Neural cell (in vitro differentiated cells): ENCODE data around the gene PRKAG3. TPM values are rescaled to one million over a fixed set of nuclear protein-coding genes. Genes with fewer than 3 reads are reported as not detected.

Source experiments
- H2AFZ ChIP-seq: fragments of 200-600, 300-800 bp; sonication (generic), shearing (Covaris generic); 2 replicates; pipeline ENCODE4 v1.6.0; 2014; ENCODE audit warnings: low read depth, mild to moderate bottlenecking, antibody characterized with exemption, low read length, moderate library complexity
- H3F3A ChIP-seq: fragments of 200-600 bp; shearing (Covaris generic); 2 replicates; pipeline ENCODE4 v1.6.1; 2016; ENCODE audit warnings: mild to moderate bottlenecking, moderate library complexity, mixed read lengths, antibody characterized with exemption, low read length; ENCODE audit not compliant: insufficient read depth, poor library complexity, severe bottlenecking
- H3K27ac ChIP-seq: fragments of 200-600, 300-800 bp; sonication (generic), shearing (Covaris generic); 2 replicates; pipeline ENCODE4 v1.5.1; 2014; ENCODE audit warnings: mild to moderate bottlenecking, low read length, moderate library complexity
- H3K27me3 ChIP-seq: fragments of 300-800, 200-600 bp; sonication (generic), shearing (Covaris generic); 2 replicates; pipeline ENCODE4 v1.6.0; 2014; ENCODE audit warnings: mild to moderate bottlenecking, low read depth, low read length, moderate library complexity; ENCODE audit not compliant: insufficient read depth
- H3K36me3 ChIP-seq: fragments of 300-800, 200-600 bp; sonication (generic), shearing (Covaris generic); 2 replicates; pipeline ENCODE4 v1.5.1; 2014; ENCODE audit warnings: mild to moderate bottlenecking, antibody characterized with exemption, low read length, moderate library complexity; ENCODE audit not compliant: insufficient read depth
- H3K4me2 ChIP-seq: fragments of 300-800, 200-600 bp; sonication (generic), shearing (Covaris generic); 2 replicates; pipeline ENCODE4 v1.6.0; 2014; ENCODE audit warnings: mild to moderate bottlenecking, low read length
- H3K4me3 ChIP-seq: fragments of 300-800, 200-600 bp; sonication (generic), shearing (Covaris generic); 2 replicates; pipeline ENCODE4 v1.5.1; 2014; ENCODE audit warnings: mild to moderate bottlenecking, low read length, moderate library complexity
- H3K79me2 ChIP-seq: fragments of 200-600 bp; shearing (Covaris generic); replicated peaks from 2 replicates; pipeline ENCODE4 v1.6.0; 2014; ENCODE audit warnings: mild to moderate bottlenecking, low read length, moderate library complexity; ENCODE audit not compliant: insufficient read depth
- H3K9ac ChIP-seq: fragments of 300-800, 200-600 bp; sonication (generic), shearing (Covaris generic); 2 replicates; pipeline ENCODE4 v1.6.1; 2016; ENCODE audit warnings: mild to moderate bottlenecking, low read length, mixed read lengths
- H3K9me2 ChIP-seq: fragments of 200-600 bp; shearing (Covaris generic); 2 replicates; pipeline ENCODE4 v1.6.1; 2016; ENCODE audit warnings: mild to moderate bottlenecking, low read length, mixed read lengths; ENCODE audit not compliant: insufficient read depth
- H3K9me3 ChIP-seq: fragments of 200-600, 300-800 bp; sonication (generic), shearing (Covaris generic); 2 replicates; pipeline ENCODE4 v1.6.1; 2016; ENCODE audit warnings: mild to moderate bottlenecking, mixed run types, low read length, moderate library complexity, mixed read lengths
- H4K20me1 ChIP-seq: fragments of 200-600 bp; shearing (Covaris generic); 2 replicates; pipeline ENCODE4 v1.6.1; 2016; ENCODE audit warnings: mild to moderate bottlenecking, mixed run types; ENCODE audit not compliant: insufficient read depth
- CTCF ChIP-seq: fragments of 450-650 bp; IDR thresholded peaks from 2 replicates; pipeline ENCODE4 v1.5.1; 2014; ENCODE audit warnings: antibody characterized with exemption, mild to moderate bottlenecking, moderate library complexity; ENCODE audit not compliant: poor library complexity, severe bottlenecking
- EP300 ChIP-seq: fragments of 450-650 bp; conservative IDR thresholded peaks from 2 replicates; pipeline ENCODE4 v1.6.1; 2014; ENCODE audit warnings: antibody characterized with exemption, mild to moderate bottlenecking, moderate library complexity; ENCODE audit not compliant: poor library complexity, severe bottlenecking
- EZH2 ChIP-seq: fragments of 200-600, 300-800 bp; shearing (Covaris generic), sonication (generic); IDR thresholded peaks from 2 replicates; pipeline ENCODE4 v1.6.1; 2014; ENCODE audit warnings: antibody characterized with exemption, low read length, borderline replicate concordance, mild to moderate bottlenecking; ENCODE audit not compliant: insufficient read depth, poor library complexity, severe bottlenecking
- MXI1 ChIP-seq: fragments of 450-650 bp; conservative IDR thresholded peaks from 2 replicates; pipeline ENCODE4 v1.6.1; 2014; ENCODE audit warnings: antibody characterized with exemption, mild to moderate bottlenecking; ENCODE audit not compliant: poor library complexity, severe bottlenecking
- POLR2AphosphoS5 ChIP-seq: IDR thresholded peaks from 2 replicates; pipeline ENCODE4 v1.6.1; 2012
- RAD21 ChIP-seq: fragments of 450-650 bp; conservative IDR thresholded peaks from 2 replicates; pipeline ENCODE4 v1.6.1; 2014; ENCODE audit warnings: antibody characterized with exemption, mild to moderate bottlenecking, moderate library complexity
- REST ChIP-seq: IDR thresholded peaks from 2 replicates; pipeline ENCODE4 v1.6.1; 2012; ENCODE audit warnings: borderline replicate concordance
- SMC3 ChIP-seq: fragments of 450-650 bp; conservative IDR thresholded peaks from 2 replicates; pipeline ENCODE4 v1.6.1; 2014; ENCODE audit warnings: antibody characterized with exemption, mild to moderate bottlenecking, moderate library complexity; ENCODE audit not compliant: poor library complexity
- TAF1 ChIP-seq: IDR thresholded peaks from 2 replicates; pipeline ENCODE4 v1.6.1; 2012; ENCODE audit warnings: low read depth
- polyA plus RNA-seq: library from polyadenylated mRNA; depleted of rRNA; stranded (reverse); fragments of >200 nt; gene quantifications from 2 replicates; pipeline ENCODE4 v1.2.3, GENCODE V29; 2014

Gene PRKAG3
- polyA plus RNA-seq, 1 donor from 2014 or later = not detected

GRCh38 chr2:218781691-218782527 lies 49.7 kb downstream of the PRKAG3 start, which contains the start of gene CYP27A1:
Gene CYP27A1, plus strand, starts transcription at chr2:218782147. Its CDS starts 36 bp downstream, at chr2:218782183.
- no peaks in the 10 kb centered on the region for H4K20me1 ChIP-seq
- H3K9ac ChIP-seq = no peak within 1 kb of the TSS
- peaks cover 25% of the 10 kb centered on the region for H3K27me3 ChIP-seq
- H3K9me3 ChIP-seq = no peaks in the 10 kb centered on the region
- H3K79me2 ChIP-seq = no peaks in the 10 kb centered on the region
- no peak within 1 kb of the TSS for H2AFZ ChIP-seq
- no peaks in the 10 kb centered on the region for H3K36me3 ChIP-seq
- no peaks in the 10 kb centered on the region for H3K9me2 ChIP-seq
- H3K27ac ChIP-seq = no peak within 1 kb of the TSS
- TF ChIP-seq RAD21 (no peak), SMC3 (no peak), REST (no peak), TAF1 (no peak), EP300 (no peak), POLR2AphosphoS5 (no peak), EZH2 (no peak), CTCF (no peak), MXI1 (no peak)
- no peaks in the 10 kb centered on the region for H3F3A ChIP-seq
- no peak within 1 kb of the TSS for H3K4me2 ChIP-seq
- peak within 1 kb of the TSS; percentile 49 for H3K4me3 ChIP-seq

GRCh38 chr2:218780851-218781690 lies 50.5 kb downstream of the PRKAG3 start:
- H3K79me2 ChIP-seq = no peaks in the 10 kb centered on the region
- no peak overlapping the region for H3K27ac ChIP-seq

More at GRCh38 chr2:218780851-218781690, 50.5 kb downstream of the PRKAG3 start:
- H3K9ac ChIP-seq = no peak overlapping the region
- H3K36me3 ChIP-seq = no peaks in the 10 kb centered on the region
- no peaks in the 10 kb centered on the region for H3F3A ChIP-seq
- TF ChIP-seq EP300 (no peak), REST (no peak), SMC3 (no peak), TAF1 (no peak), EZH2 (no peak), POLR2AphosphoS5 (no peak), RAD21 (no peak), CTCF (no peak), MXI1 (no peak)
- H3K4me2 ChIP-seq = no peak overlapping the region
- no peaks in the 10 kb centered on the region for H4K20me1 ChIP-seq
- peak overlapping the region; percentile 49 for H3K4me3 ChIP-seq
- no peak overlapping the region for H2AFZ ChIP-seq
- no peaks in the 10 kb centered on the region for H3K9me2 ChIP-seq
- H3K27me3 ChIP-seq = peaks cover 25% of the 10 kb centered on the region
- no peaks in the 10 kb centered on the region for H3K9me3 ChIP-seq
